H1 (cell line): Measurements from ENCODE around the gene ACAP3. TPM values are rescaled to one million over a fixed set of nuclear protein-coding genes. Genes with fewer than 3 reads are reported as not detected.

Experiments used
- CTCF ChIA-PET: fragments of 300-600 bp; sonication (Branson Sonifier 250); formaldehyde crosslinking; loops from one replicate; lab custom pipeline; 2021; ENCODE audit not compliant: partially characterized antibody; lab: Charles Lee
- POLR2A ChIA-PET: fragments of 300-600 bp; sonication (Branson Sonifier 250); formaldehyde crosslinking; loops from one replicate; lab custom pipeline; 2021; ENCODE audit warnings: inconsistent platforms; ENCODE audit not compliant: partially characterized antibody; lab: Charles Lee
- DNase-seq, 2 experiments: peaks; one replicate each; pipeline versions ENCODE4 v3.0.0 to v3.0.0-alpha.2; 2010 to 2022; ENCODE audit warnings: low spot score in 2 of 2, low read depth in 1 of 2, mixed read lengths in 1 of 2
- FAIRE-seq: peaks from 2 replicates; lab custom pipeline; 2011; peaks lifted over from hg19 to GRCh38; lab: Jason Lieb, UNC
- H2AFZ ChIP-seq: 2 replicates; pipeline ENCODE4 v1.8.1; 2012; ENCODE audit warnings: low read length, inconsistent platforms
- H2AK5ac ChIP-seq: 2 replicates; pipeline ENCODE4 v1.6.1; 2013; ENCODE audit warnings: low read depth, low read length
- H2BK120ac ChIP-seq: replicated peaks from 2 replicates; pipeline ENCODE3; 2013; ENCODE audit warnings: low read depth, low read length, inconsistent platforms
- H2BK12ac ChIP-seq: 2 replicates; pipeline ENCODE4 v1.6.1; 2013; ENCODE audit warnings: low read depth, low read length
- H2BK15ac ChIP-seq: 2 replicates; pipeline ENCODE4 v1.6.1; 2013; ENCODE audit warnings: low read length
- H2BK20ac ChIP-seq: 2 replicates; pipeline ENCODE4 v1.6.1; 2013; ENCODE audit warnings: low read length
- H2BK5ac ChIP-seq: 2 replicates; pipeline ENCODE4 v1.6.1; 2013; ENCODE audit warnings: low read depth, low read length
- H3K14ac ChIP-seq: 2 replicates; pipeline ENCODE4 v1.6.1; 2013; ENCODE audit warnings: inconsistent platforms; ENCODE audit not compliant: insufficient read length
- H3K18ac ChIP-seq: 2 replicates; pipeline ENCODE4 v1.6.1; 2013; ENCODE audit warnings: low read length; ENCODE audit errors: extremely low read depth
- H3K23ac ChIP-seq: 2 replicates; pipeline ENCODE4 v1.6.1; 2013; ENCODE audit warnings: inconsistent platforms; ENCODE audit not compliant: insufficient read length
- H3K23me2 ChIP-seq: 2 replicates; pipeline ENCODE4 v1.6.1; 2013; ENCODE audit warnings: low read depth, low read length
- H3K27ac ChIP-seq: 2 replicates; pipeline ENCODE4 v1.6.1; 2011; ENCODE audit warnings: low read depth, low read length, inconsistent platforms
- H3K27me3 ChIP-seq, 4 experiments: replicated peaks in 1 of 4; 1 replicate in 1 of 4; 2 replicates in 3 of 4; pipeline versions ENCODE4 v1.6.1 to v1.8.1; 2011 to 2013; ENCODE audit warnings: low read length in 3 of 4, mild to moderate bottlenecking in 3 of 4, inconsistent platforms in 2 of 4, mixed read lengths in 2 of 4, moderate library complexity in 1 of 4; ENCODE audit not compliant: control insufficient read depth in 3 of 4, insufficient read depth in 3 of 4; ENCODE audit errors: extremely low read depth in 1 of 4
- H3K36me3 ChIP-seq, 4 experiments: 2 replicates each; pipeline versions ENCODE4 v1.6.1 to v1.8.1; 2011 to 2013; ENCODE audit warnings: mild to moderate bottlenecking in 4 of 4, low read length in 3 of 4, moderate library complexity in 2 of 4, control low read depth in 1 of 4, inconsistent platforms in 1 of 4; ENCODE audit not compliant: insufficient read depth in 4 of 4, control insufficient read depth in 2 of 4
- H3K4ac ChIP-seq: replicated peaks from 2 replicates; pipeline ENCODE3; 2013; ENCODE audit warnings: low read length, low read depth, mixed read lengths, inconsistent platforms; ENCODE audit not compliant: insufficient read length
- H3K4me1 ChIP-seq, 4 experiments: replicated peaks in 1 of 4; 1 replicate in 1 of 4; 2 replicates in 3 of 4; pipeline versions ENCODE4 v1.6.1 to v1.8.1; 2011 to 2013; ENCODE audit warnings: low read length in 3 of 4, inconsistent platforms in 2 of 4, mixed read lengths in 1 of 4; ENCODE audit not compliant: insufficient read depth in 4 of 4, control insufficient read depth in 3 of 4
- H3K4me2 ChIP-seq, 2 experiments: 2 replicates each; pipeline versions ENCODE4 v1.6.1 to v1.8.1; 2011 to 2013; ENCODE audit warnings: low read depth in 2 of 2, low read length in 2 of 2, control low read depth in 1 of 2, inconsistent platforms in 1 of 2, mild to moderate bottlenecking in 1 of 2; ENCODE audit not compliant: insufficient read depth in 1 of 2
- H3K4me3 ChIP-seq, 4 experiments: fragments of 200-600, 300-600 bp in 1 of 4; sonication (generic), shearing (Covaris generic), sonication (Bioruptor Twin) in 1 of 4; 2 replicates each; pipeline versions ENCODE4 v1.5.1 to v1.8.1; 2011 to 2016; ENCODE audit warnings: low read length in 4 of 4, low read depth in 3 of 4, control low read depth in 2 of 4, inconsistent platforms in 2 of 4, mild to moderate bottlenecking in 2 of 4, mixed read lengths in 1 of 4, moderate library complexity in 1 of 4; ENCODE audit not compliant: insufficient read depth in 2 of 4; ENCODE audit errors: extremely low read depth in 1 of 4
- H3K56ac ChIP-seq: replicated peaks from 2 replicates; pipeline ENCODE3; 2013; ENCODE audit warnings: low read depth, mild to moderate bottlenecking, mixed read lengths, low read length, inconsistent platforms; ENCODE audit not compliant: insufficient read length
- H3K79me1 ChIP-seq: 2 replicates; pipeline ENCODE4 v1.6.1; 2013; ENCODE audit warnings: low read depth, low read length, control low read depth
- H3K79me2 ChIP-seq, 2 experiments: 2 replicates each; pipeline versions ENCODE4 v1.6.1 to v1.8.1; 2012 to 2013; ENCODE audit warnings: low read length in 2 of 2, mild to moderate bottlenecking in 2 of 2, inconsistent platforms in 1 of 2; ENCODE audit not compliant: insufficient read depth in 2 of 2, control insufficient read depth in 1 of 2
- H3K9ac ChIP-seq, 4 experiments: replicated peaks in 1 of 4; 1 replicate in 1 of 4; 2 replicates in 3 of 4; pipeline versions ENCODE4 v1.6.1 to v1.8.1; 2011 to 2013; ENCODE audit warnings: low read depth in 3 of 4, low read length in 3 of 4, control low read depth in 2 of 4, mild to moderate bottlenecking in 2 of 4, moderate library complexity in 2 of 4, inconsistent platforms in 1 of 4; ENCODE audit errors: extremely low read depth in 1 of 4
- H3K9me3 ChIP-seq, 2 experiments: 2 replicates each; pipeline versions ENCODE4 v1.6.1 to v1.8.1; 2012 to 2013; ENCODE audit warnings: mild to moderate bottlenecking in 2 of 2, moderate library complexity in 2 of 2, control low read depth in 1 of 2, inconsistent platforms in 1 of 2, low read depth in 1 of 2, low read length in 1 of 2, mixed read lengths in 1 of 2; ENCODE audit not compliant: insufficient read depth in 2 of 2
- H4K20me1 ChIP-seq, 2 experiments: replicated peaks in 1 of 2; 2 replicates each; pipeline versions ENCODE3 to v1.8.1; 2011 to 2013; ENCODE audit warnings: inconsistent platforms in 2 of 2, low read length in 2 of 2, mild to moderate bottlenecking in 1 of 2; ENCODE audit not compliant: insufficient read depth in 2 of 2, control insufficient read depth in 1 of 2
- H4K5ac ChIP-seq: 2 replicates; pipeline ENCODE4 v1.6.1; 2013; ENCODE audit warnings: low read length, low read depth, mixed read lengths, inconsistent platforms; ENCODE audit not compliant: insufficient read length
- H4K8ac ChIP-seq: 2 replicates; pipeline ENCODE4 v1.8.0; 2013; ENCODE audit warnings: mild to moderate bottlenecking, moderate library complexity, low read length, inconsistent platforms; ENCODE audit not compliant: insufficient read depth; ENCODE audit errors: extremely low read depth
- H4K91ac ChIP-seq: replicated peaks from 2 replicates; pipeline ENCODE3; 2013; ENCODE audit warnings: low read length, mixed read lengths, inconsistent platforms; ENCODE audit not compliant: insufficient read length
- CBX5 ChIP-seq: fragments of 300-800, 300-1000 bp; sonication (generic); IDR thresholded peaks from 2 replicates; pipeline ENCODE4 v1.7.1; 2016; ENCODE audit warnings: antibody characterized with exemption, low read length, low read depth
- CBX8 ChIP-seq: fragments of 300-800, 300-1000 bp; sonication (generic); IDR thresholded peaks from 2 replicates; pipeline ENCODE4 v1.7.1; 2016; ENCODE audit warnings: low read depth, low read length, borderline replicate concordance
- CHD1 ChIP-seq: IDR thresholded peaks from 2 replicates; pipeline ENCODE4 v1.6.1; 2012; ENCODE audit warnings: low read depth, low read length, improper control_type of control experiment
- EP300 ChIP-seq, 2 experiments: IDR thresholded peaks; 1 replicate in 1 of 2; 2 replicates in 1 of 2; pipeline ENCODE4 v1.6.1; 2011 to 2012; ENCODE audit warnings: low read depth in 2 of 2, low read length in 2 of 2, mild to moderate bottlenecking in 2 of 2, borderline replicate concordance in 1 of 2, inconsistent platforms in 1 of 2, moderate library complexity in 1 of 2
- FOSL1 ChIP-seq: IDR thresholded peaks from 2 replicates; pipeline ENCODE4 v1.6.1; 2011; ENCODE audit warnings: mild to moderate bottlenecking, low read depth, low read length, moderate library complexity; ENCODE audit not compliant: insufficient read depth
- JUND ChIP-seq: IDR thresholded peaks from 2 replicates; pipeline ENCODE4 v1.6.1; 2011; ENCODE audit warnings: mild to moderate bottlenecking, improper control_type of control experiment, low read length
- NRF1 ChIP-seq: IDR thresholded peaks from 2 replicates; pipeline ENCODE4 v1.6.1; 2011; ENCODE audit warnings: mild to moderate bottlenecking, low read depth, low read length, improper control_type of control experiment
- POU5F1 ChIP-seq: IDR thresholded peaks from 2 replicates; pipeline ENCODE4 v1.6.1; 2011; ENCODE audit warnings: low read depth, mild to moderate bottlenecking, low read length, moderate library complexity
- RAD21 ChIP-seq, 2 experiments: IDR thresholded peaks in 1 of 2; conservative IDR thresholded peaks in 1 of 2; 2 replicates each; pipeline ENCODE4 v1.6.1; 2011; ENCODE audit warnings: low read depth in 2 of 2, low read length in 2 of 2, improper control_type of control experiment in 1 of 2, inconsistent platforms in 1 of 2, mild to moderate bottlenecking in 1 of 2, moderate library complexity in 1 of 2
- SIN3A ChIP-seq, 2 experiments: IDR thresholded peaks in 1 of 2; conservative IDR thresholded peaks in 1 of 2; 2 replicates each; pipeline ENCODE4 v1.6.1; 2011 to 2012; ENCODE audit warnings: low read length in 2 of 2, improper control_type of control experiment in 1 of 2, low read depth in 1 of 2, mild to moderate bottlenecking in 1 of 2
- SP4 ChIP-seq: IDR thresholded peaks from 2 replicates; pipeline ENCODE4 v1.6.1; 2012; ENCODE audit warnings: low read length, inconsistent platforms
- TCF12 ChIP-seq: IDR thresholded peaks from 2 replicates; pipeline ENCODE4 v1.6.1; 2011; ENCODE audit warnings: low read depth, mild to moderate bottlenecking, low read length
- YY1 ChIP-seq: IDR thresholded peaks from 2 replicates; pipeline ENCODE4 v1.6.1; 2011; ENCODE audit warnings: low read depth, mild to moderate bottlenecking, low read length
- WGBS, 2 experiments: shearing (Covaris generic) in 1 of 2; methylation state at CpG; one replicate each; pipeline versions ENCODE4 v1.1.6 to v1.1.7; 2013 to 2015; ENCODE audit warnings: low lambda C conversion rate in 2 of 2, mixed read lengths in 2 of 2, inconsistent platforms in 1 of 2, low coverage in 1 of 2, missing lambda C conversion rate in 1 of 2; ENCODE audit not compliant: insufficient replicate concordance in 2 of 2, insufficient coverage in 1 of 2, insufficient read length in 1 of 2; ENCODE audit errors: extremely low coverage in 1 of 2, missing lambda C conversion rate in 1 of 2; 5-methylcytosine and 5-hydroxymethylcytosine counted together
- polyA plus RNA-seq, 7 experiments: library from polyadenylated mRNA; depleted of rRNA in 3 of 7; stranded (reverse) in 5 of 7; unstranded in 2 of 7; fragments of >200 nt in 5 of 7; fragments of 200-250 nt in 2 of 7; gene quantifications; 1 replicate in 5 of 7; 2 replicates in 1 of 7; 4 replicates in 1 of 7; pipeline versions ENCODE4 v1.2.1 to v1.2.3, GENCODE V29; 2011 to 2013; ENCODE audit warnings: missing spikeins in 2 of 7, mixed read lengths in 2 of 7
- total RNA-seq: library from RNA; stranded (reverse); fragmentation: NEBNext Ultra II Directional; extraction: Animal tissue kit (Norgen Biotek cat#: 25700); gene quantifications from 2 replicates; pipeline ENCODE4 v1.2.1, GENCODE V29; 2021

The ACAP3 gene
- total and polyA plus RNA-seq, 2 of the 8 experiments (the other 6 are each of a cell fraction or from before 2014, with no cell fraction given), result 14.8 to 28.3 TPM

DNA sequence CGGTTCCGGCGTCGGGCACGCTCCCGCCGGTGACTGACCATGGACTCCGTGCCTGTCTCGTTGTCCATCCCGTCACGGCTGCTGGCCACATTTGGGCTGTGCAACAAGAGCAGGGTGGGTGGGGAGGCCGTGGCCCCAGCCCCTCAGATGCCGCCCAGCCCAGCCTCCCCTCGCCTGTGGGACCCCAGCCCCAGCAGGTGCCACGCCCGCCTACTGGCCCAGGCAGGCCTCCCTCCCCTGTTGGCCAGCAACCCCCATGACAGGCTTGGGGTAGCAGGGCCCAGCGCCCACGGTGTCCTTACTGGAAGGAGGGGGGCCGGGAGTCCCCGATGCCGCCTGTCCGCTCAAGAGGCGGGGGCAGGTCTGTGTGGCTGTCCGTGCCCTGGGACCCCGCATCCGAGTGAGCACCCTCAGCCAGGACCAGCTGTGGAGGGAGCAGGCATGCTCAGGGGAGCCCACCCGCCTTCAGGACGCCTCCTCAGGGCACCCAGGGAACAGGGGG lies 34.4 kb upstream of the ACAP3 start:
- H2AFZ ChIP-seq, result no peak overlapping the region
- H3K18ac ChIP-seq, result no peak overlapping the region
- H3K79me2 ChIP-seq, result peaks cover 0 to 17% of the 10 kb centered on the region in 2 experiments; a peak in 2 of 4 replicates
- no peak overlapping the region for H3K14ac ChIP-seq
- H3K4me1 ChIP-seq, result peaks cover 0 to 2% (median under 1%) of the 10 kb centered on the region in 4 experiments; a peak in 3 of 7 replicates
- no peak overlapping the region for H3K23ac ChIP-seq
- H4K8ac ChIP-seq, result no peak overlapping the region
- no peak overlapping the region for H3K4me3 ChIP-seq
- H3K36me3 ChIP-seq, result peaks cover 2 to 35% (median 15%) of the 10 kb centered on the region in 4 experiments; a peak in 7 of 8 replicates
- no peak overlapping the region for H2BK120ac ChIP-seq
- no peak overlapping the region for H2BK20ac ChIP-seq
- no peak overlapping the region for H2AK5ac ChIP-seq
- peaks cover 24% of the 10 kb centered on the region for H3K79me1 ChIP-seq
- WGBS, 2 experiments, result 97% methylated on average over 22 of the region's 28 CpGs; no CpG with 5 or more reads in 1 of the 2 experiments
- H2BK5ac ChIP-seq, result no peak overlapping the region
- no peak overlapping the region for H3K4ac ChIP-seq
- no peak overlapping the region for H4K5ac ChIP-seq
- ChIA-PET CTCF (interaction anchor here (0.8 to 1.5 kb wide), 6 partner anchors 10 to 51 kb away, joined by 3 to 5 read pairs (median 4); partner anchors contain the start of gene AURKAIP1), POLR2A (interaction anchor here (0.8 to 1.3 kb wide), 6 partner anchors 12 to 57 kb away, joined by 3 to 5 read pairs (median 4); partner anchors contain the start of genes AURKAIP1 and CCNL2)
- H2BK12ac ChIP-seq, result no peak overlapping the region
- H3K23me2 ChIP-seq, result peaks cover 1% of the 10 kb centered on the region; the same call in 1 of the 2 replicates
- no peak overlapping the region for H3K9ac ChIP-seq
- no peak overlapping the region for H2BK15ac ChIP-seq
- no peak overlapping the region for H3K27ac ChIP-seq
- no peak overlapping the region for H4K91ac ChIP-seq
- no peak overlapping the region for H3K4me2 ChIP-seq
- peaks cover 22 to 47% of the 10 kb centered on the region in 2 experiments for H4K20me1 ChIP-seq
- FAIRE-seq, result no peak
- H3K9me3 ChIP-seq, result peaks cover 0 to 5% of the 10 kb centered on the region in 2 experiments; a peak in 1 of 4 replicates
- H3K27me3 ChIP-seq, result no peaks in the 10 kb centered on the region; a peak in 1 of 7 replicates
- H3K56ac ChIP-seq, result no peak overlapping the region
- DNase-seq, result no peak
- TF ChIP-seq JUND (no peak), CHD1 (no peak), YY1 (no peak), TCF12 (no peak), EP300 (IDR thresholded peaks at IDR 0.05; ENCODE audit: borderline replicate concordance in 1 of 2, low read depth in 2 of 2, low read length in 2 of 2) (no peak), NRF1 (no peak), RAD21 (IDR thresholded peaks at IDR 0.05 in 1 of 2, conservative IDR thresholded peaks at IDR 0.05 in 1 of 2; ENCODE audit: low read depth in 2 of 2, low read length in 2 of 2) (no peak), FOSL1 (no peak), CBX5 (no peak), SP4 (no peak), POU5F1 (no peak), SIN3A (conservative IDR thresholded peaks at IDR 0.05 in 1 of 2, IDR thresholded peaks at IDR 0.05 in 1 of 2; ENCODE audit: low read depth in 1 of 2, low read length in 2 of 2) (no peak), CBX8 (no peak)
